HFFc6 (cell line): Measurements from ENCODE around the gene CCN5. TPM values are rescaled to one million over a fixed set of nuclear protein-coding genes. Genes with fewer than 3 reads are reported as not detected.

Source experiments
- DNase-seq: peaks from one replicate; pipeline ENCODE4 v3.0.0-alpha.2; 2018
- H3K27ac Mint-ChIP-seq: 2 replicates; pipeline ENCODE4 v1.8.0; 2020; ENCODE audit warnings: mild to moderate bottlenecking, mixed read lengths
- H3K27me3 Mint-ChIP-seq: 2 replicates; pipeline ENCODE4 v1.8.0; 2021; ENCODE audit warnings: mild to moderate bottlenecking, moderate library complexity, mixed read lengths; ENCODE audit not compliant: insufficient read depth
- H3K36me3 Mint-ChIP-seq: 2 replicates; pipeline ENCODE4 v1.8.0; 2021; ENCODE audit warnings: low read depth, mixed read lengths
- H3K4me1 Mint-ChIP-seq: 2 replicates; pipeline ENCODE4 v1.8.0; 2020; ENCODE audit warnings: low read depth, mixed read lengths
- H3K4me3 Mint-ChIP-seq: 2 replicates; pipeline ENCODE4 v1.8.0; 2020; ENCODE audit warnings: mild to moderate bottlenecking, moderate library complexity, mixed read lengths
- H3K9me3 Mint-ChIP-seq: 2 replicates; pipeline ENCODE4 v1.8.0; 2020; ENCODE audit warnings: mild to moderate bottlenecking, mixed read lengths
- CTCF ChIP-seq: fragments of 200-600 bp; sonication (generic); IDR thresholded peaks from 2 replicates; pipeline ENCODE4 v1.5.0; 2021; ENCODE audit warnings: antibody characterized with exemption, mild to moderate bottlenecking
- total RNA-seq, 6 experiments: library from RNA; stranded (reverse); fragmentation: NEBNext Ultra II Directional; extraction: Animal tissue kit (Norgen Biotek cat#: 25700); gene quantifications; 2 replicates in 1 of 6; 3 replicates in 5 of 6; pipeline ENCODE4 v1.2.3, GENCODE V29; 2021

Gene CCN5
- total RNA-seq, 6 experiments from 2014 or later, result 0.14 TPM; not detected in 5

GRCh38 chr20:44720997-44721784, 6.0 kb downstream of the CCN5 start:
- Mint-ChIP-seq H3K27ac (peak overlapping the region; percentile 90), H3K9me3 (no peaks in the 10 kb centered on the region), H3K27me3 (no peaks in the 10 kb centered on the region), H3K4me3 (peak overlapping the region; percentile 62), H3K36me3 (no peaks in the 10 kb centered on the region), H3K4me1 (peaks cover 40% of the 10 kb centered on the region)
- no peak for TF ChIP-seq CTCF
- peak; percentile 85 for DNase-seq

- no peaks in the 10 kb centered on the region for H3K9me3 Mint-ChIP-seq
- H3K4me1 Mint-ChIP-seq, result peaks cover 35% of the 10 kb centered on the region
- no peak overlapping the region for H3K4me3 Mint-ChIP-seq
- no peaks in the 10 kb centered on the region for H3K27me3 Mint-ChIP-seq
- no peak for DNase-seq
- H3K36me3 Mint-ChIP-seq, result no peaks in the 10 kb centered on the region
- H3K27ac Mint-ChIP-seq, result peak overlapping the region; percentile 90
- no peak for TF ChIP-seq CTCF
Observed at GRCh38 chr20:44721785-44722054, 6.6 kb downstream of the CCN5 start.

GRCh38 chr20:44722990-44723389, 7.8 kb downstream of the CCN5 start:
- Mint-ChIP-seq H3K4me3 (no peak overlapping the region), H3K27ac (no peak overlapping the region), H3K27me3 (no peaks in the 10 kb centered on the region), H3K36me3 (no peaks in the 10 kb centered on the region), H3K4me1 (peaks cover 32% of the 10 kb centered on the region), H3K9me3 (no peaks in the 10 kb centered on the region)
- no peak for TF ChIP-seq CTCF
- no peak for DNase-seq

- Mint-ChIP-seq H3K27ac (no peak overlapping the region), H3K27me3 (no peaks in the 10 kb centered on the region), H3K36me3 (no peaks in the 10 kb centered on the region)
Observed at GRCh38 chr20:44723391-44723790, 8.2 kb downstream of the CCN5 start.

GRCh38 chr20:44723798-44724362, 8.7 kb downstream of the CCN5 start:
- peaks cover 38% of the 10 kb centered on the region for H3K4me1 Mint-ChIP-seq

More at GRCh38 chr20:44723391-44723790, 8.2 kb downstream of the CCN5 start:
- DNase-seq, result no peak
- TF ChIP-seq CTCF, result no peak
- Mint-ChIP-seq H3K9me3 (no peaks in the 10 kb centered on the region), H3K4me1 (peaks cover 33% of the 10 kb centered on the region), H3K4me3 (no peak overlapping the region)

More at GRCh38 chr20:44723798-44724362, 8.7 kb downstream of the CCN5 start:
- H3K27ac Mint-ChIP-seq, result no peak overlapping the region
- H3K9me3 Mint-ChIP-seq, result no peaks in the 10 kb centered on the region
- H3K36me3 Mint-ChIP-seq, result no peaks in the 10 kb centered on the region
- TF ChIP-seq CTCF, result no peak
- H3K4me3 Mint-ChIP-seq, result no peak overlapping the region
- no peaks in the 10 kb centered on the region for H3K27me3 Mint-ChIP-seq
- DNase-seq, result no peak
